Effector CD8-positive, alpha-beta T cell (primary cell): Measurements from ENCODE around the gene PLEKHN1.

Source experiments
- DNase-seq: peaks from one replicate; lab custom pipeline; 2025; lab: John Stamatoyannopoulos, UW

Gene PLEKHN1

DNA sequence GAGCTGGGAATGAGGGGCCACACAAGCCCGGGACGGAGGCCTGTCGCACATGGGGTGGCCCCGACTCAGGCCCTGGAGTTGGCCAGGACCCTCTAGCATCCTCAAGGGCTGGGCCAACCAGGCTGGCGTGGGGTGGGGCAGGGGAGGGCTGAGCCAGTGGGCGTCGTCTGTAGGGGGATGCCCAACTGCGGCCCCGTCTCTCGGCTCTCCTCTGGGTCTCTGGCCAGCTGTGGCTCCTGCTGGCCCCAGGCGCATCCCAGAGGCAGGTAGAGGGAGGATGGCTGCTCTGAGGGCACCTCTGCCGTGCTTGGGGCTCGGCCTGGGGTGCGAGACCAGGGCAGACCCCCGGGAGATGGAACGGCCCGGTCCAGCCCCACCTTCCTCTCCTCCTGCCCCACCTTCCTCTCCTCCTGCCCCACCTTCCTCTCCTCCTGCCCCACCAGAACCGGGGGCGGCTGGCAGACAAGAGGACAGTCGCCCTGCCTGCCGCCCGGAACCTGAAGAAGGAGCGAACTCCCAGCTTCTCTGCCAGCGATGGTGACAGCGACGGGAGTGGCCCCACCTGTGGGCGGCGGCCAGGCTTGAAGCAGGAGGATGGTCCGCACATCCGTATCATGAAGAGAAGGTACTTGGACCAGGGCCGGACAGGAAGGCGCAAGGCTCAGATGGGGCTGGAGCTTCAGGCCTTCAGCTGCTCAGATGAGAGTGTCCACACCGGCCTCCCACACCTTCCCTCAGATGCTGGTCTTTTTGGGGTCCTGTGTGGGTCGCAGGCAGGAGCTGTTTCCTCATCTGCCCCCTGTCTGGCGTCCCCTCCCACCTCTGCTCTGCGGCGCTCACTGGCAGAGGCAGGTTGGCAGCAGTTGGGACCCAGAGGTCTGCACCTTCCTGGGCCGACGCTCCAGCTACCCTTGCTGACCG lies 36.3 kb upstream of the PLEKHN1 start:
- no peak for DNase-seq

DNA sequence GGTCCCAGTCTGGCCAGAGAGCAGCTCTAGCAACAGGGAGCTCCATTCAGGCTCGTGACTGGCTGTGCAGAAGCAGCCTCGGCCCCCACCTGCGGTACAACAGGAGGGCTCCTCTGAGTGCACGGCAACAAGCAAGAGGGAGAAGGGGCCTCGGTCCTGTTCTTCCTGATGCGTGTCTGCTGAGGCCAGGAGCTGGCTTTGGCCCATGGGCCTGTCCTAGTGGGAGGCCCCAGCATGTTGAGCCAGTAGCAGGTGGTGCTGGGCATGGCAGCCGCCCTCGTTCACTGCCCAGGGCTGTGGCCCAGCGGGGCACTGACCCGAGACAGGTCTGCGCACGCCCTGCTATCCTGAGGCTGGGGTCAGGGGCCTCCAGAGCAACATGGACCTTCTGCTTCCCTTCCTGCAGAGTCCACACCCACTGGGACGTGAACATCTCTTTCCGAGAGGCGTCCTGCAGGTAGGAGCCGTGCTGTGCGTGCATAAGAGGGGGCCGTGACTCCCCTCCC lies 35.6 kb upstream of the PLEKHN1 start:
- no peak for DNase-seq

DNA sequence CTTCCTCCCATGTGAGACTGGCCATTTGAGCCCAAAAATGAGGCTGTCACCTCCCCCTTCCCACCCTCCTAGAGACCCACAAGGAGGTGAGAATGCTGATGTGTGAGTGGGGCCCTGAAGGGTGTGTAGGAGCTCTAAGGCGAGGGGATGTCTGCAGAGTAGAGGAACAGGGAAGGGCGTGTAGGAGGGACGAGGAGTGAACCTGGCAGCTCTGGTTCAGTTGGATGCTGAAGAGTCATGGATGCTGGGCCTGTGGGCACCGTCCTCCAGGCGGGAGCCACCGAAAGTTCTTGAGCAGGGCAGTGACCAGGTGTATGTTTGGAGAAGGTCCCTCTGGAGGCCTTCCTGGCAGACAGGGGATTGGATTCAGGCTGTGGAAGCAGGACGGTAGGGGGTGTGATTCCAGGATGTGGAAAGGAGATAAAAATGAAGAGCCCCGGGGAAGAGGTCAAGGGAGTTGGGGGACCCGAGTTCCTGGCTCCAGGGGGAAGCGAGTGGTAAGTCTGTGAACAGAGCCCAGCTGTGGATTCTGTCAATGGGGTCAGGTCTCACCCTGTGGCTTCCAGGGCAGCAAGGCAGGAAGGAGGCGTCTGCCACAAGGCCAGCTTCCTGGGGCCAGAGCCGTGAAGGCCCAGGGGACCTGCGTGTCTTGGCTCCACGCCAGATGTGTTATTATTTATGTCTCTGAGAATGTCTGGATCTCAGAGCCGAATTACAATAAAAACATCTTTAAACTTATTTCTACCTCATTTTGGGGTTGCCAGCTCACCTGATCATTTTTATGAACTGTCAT lies 34.7 kb upstream of the PLEKHN1 start:
- DNase-seq, result no peak

DNA sequence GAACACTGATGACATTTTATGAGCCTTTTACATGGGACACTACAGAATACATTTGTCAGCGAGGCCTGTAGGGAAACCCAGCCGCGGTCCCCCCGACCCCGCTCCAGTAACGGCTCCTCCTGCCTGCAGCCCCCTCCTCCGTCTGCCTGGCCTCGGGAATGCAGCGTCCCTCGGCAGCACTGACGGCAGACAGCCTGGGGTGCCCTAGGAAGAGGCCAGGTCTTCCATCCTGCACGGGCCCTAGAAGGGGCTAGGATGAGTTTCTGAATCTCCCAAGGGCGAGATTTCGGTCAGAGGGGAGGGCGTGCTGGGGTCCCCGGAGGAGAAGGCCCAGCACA lies 34.1 kb upstream of the PLEKHN1 start:
- no peak for DNase-seq

DNA sequence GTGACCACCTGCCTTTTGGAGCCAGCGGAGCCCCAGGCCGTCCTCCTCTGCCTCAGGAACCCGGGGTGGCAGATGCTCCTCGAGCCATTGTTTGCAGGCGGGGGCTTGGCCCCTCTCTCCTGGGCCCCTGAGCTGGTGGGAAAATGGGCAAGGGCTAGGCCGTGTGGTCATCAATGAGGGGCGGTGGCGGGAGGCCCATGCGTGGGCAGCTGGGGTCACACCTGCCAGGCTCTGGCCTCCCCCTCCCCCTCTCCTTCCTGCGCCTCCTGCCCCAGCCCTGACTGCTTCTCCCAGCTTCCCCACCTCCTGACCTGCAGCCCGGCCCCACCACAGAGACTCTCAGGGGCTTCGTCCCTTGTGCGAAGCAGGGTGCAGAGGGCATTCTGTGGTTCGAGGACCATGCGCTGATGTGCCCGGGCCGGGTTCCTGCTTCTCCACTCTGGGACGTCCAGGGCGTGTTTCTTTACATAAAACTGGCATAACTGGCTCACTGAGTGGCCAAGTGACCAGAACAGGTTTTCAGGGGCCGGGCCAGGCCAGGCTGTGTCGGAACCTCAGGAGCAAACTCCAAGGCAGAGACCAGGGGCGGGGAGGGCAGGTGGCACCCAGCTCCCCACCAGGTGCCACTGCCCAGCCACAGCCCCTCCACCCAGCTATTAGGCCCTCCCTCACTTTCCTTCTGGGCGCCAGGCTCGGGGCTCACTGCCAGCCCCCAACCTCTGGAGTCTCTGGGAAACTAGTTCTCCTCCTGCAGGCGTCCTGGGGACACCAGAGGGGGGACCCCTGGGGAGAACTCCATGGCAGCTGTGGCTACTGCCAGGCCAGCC lies 33.3 kb upstream of the PLEKHN1 start:
- no peak for DNase-seq

DNA sequence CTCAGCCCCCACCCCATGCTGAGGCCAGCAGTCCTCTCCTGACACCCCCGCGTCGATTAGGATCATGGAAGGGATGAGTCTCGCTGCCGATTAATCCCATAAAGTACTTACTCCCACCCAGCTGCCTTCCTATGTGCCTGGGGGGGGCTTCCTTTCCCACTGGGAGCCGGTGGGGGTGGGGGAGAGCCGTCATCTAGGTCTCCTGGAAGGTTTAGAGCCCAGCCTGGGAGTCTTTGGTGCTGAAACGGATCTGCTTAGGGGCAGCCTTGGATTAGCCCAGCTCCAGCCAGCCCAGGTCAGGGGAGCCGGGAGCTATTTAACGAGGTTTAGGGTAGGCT lies 32.7 kb upstream of the PLEKHN1 start:
- no peak for DNase-seq

DNA sequence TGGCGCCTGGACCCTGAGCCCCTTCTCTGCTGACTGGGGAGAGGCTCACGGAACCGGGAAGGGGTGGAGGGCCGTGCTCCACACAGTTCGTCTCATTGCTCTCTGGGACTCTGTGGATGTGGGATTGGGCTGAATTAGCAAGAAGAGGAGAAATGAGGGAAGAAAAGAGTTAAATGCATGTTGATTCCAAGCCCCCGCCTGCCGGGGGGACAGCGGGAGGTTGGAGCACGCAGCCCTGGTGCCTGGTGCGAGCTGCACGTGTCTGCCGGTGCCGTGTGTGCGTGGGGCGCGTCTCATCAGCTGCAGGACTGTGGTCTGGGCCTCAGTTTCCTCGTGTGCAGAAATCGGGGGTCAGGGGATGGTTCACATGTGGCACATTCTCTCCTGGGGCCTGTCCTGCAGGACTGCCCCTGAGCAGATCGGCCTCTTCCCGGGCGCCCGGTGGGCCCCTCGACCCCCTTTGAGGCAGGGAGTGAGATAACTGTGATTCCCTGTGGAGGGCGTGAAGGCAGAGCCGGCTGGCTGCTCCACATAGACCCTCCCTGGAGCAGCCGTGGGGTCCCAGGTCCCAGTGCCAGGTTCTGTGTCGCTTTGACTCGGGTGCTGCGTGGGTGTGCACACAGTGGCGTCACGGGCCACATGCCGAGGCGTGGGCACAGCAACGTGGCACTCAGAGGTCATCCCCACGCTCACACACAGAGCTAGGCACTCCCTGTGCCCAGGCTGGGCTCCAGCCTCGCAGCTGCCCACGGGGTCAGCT lies 31.1 kb upstream of the PLEKHN1 start:
- DNase-seq, result no peak

DNA sequence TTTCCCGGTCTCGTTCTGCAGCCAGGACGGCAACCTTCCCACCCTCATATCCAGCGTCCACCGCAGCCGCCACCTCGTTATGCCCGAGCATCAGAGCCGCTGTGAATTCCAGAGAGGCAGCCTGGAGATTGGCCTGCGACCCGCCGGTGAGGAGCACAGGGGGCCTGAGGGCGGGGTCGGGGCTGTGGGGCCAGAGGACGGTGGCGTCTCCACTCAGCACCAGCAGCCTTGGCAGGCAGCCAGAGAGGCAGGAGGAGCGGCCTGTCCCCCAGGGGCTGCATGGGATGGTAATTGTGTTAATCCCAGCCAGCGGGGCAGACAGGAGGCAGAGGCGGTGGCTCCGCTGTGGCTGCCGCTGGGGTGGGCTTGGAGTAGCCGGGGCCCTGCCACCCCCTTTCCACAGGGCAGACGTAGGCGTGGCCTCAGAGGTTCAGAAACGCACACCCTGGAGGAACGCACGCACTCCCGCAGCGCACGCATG lies 30.5 kb upstream of the PLEKHN1 start:
- no peak for DNase-seq

DNA sequence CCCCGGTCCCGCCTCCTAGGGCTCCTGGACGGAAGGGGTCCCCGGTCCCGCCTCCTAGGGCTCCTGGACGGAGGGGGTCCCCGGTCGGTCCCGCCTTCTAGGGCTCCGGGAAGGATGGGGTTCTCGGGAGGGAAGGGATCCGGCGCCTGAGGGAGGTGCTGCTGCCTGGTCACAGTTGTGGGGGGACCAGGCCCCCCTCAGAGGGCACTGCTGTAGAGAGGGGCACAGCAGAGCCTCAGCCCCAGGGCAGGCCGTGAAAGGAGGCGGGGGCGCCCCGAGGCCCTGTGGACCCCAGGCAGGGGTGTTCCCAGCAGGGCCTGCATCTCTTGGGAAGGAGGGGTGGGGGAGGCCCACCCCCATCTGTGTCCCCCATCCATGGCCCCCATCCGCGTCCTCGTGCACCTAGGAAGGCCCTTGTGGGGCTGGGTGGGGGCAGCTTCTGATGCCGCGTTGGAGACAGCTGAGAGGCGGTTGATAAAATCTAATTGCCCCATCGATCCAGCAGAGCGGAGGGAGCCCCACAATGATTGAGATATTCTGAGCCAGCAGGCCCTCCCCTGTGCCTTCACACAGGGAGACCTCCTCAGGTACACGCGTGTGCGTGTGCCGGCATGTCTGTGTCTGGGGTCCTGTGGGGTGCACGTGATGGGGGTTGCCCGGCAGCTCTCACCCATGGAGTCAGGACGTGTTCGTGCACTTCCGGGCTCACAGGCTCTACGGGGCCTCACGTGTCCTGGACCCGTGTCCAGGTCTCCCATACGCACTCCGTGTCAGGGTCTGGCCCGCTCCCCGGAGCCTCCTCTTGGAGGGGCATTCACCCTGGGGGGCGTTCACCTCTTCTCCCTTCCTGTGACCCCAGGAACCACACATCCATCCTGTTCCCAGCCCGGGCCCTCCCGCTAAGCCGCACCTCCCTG lies 29.7 kb upstream of the PLEKHN1 start:
- no peak for DNase-seq

DNA sequence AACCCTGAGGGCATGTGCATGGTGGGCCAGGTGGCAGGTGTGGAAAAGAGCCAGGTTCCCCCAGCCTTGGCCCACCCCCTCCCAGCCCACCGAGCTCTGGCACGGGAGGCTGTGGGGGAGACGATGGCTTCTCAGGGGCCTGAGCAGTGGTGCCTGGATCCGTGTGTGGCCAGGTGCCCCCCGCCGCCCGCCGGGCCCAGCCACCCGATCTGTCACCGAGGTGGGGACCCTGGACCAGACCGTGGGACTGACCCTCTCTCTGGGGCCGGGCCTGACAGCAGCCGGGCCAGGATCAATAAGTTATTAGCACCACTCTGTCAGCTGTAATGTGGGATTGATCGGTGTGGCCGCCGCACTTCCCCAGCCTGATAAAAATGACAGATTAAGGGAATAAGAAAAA lies 28.8 kb upstream of the PLEKHN1 start:
- no peak for DNase-seq

DNA sequence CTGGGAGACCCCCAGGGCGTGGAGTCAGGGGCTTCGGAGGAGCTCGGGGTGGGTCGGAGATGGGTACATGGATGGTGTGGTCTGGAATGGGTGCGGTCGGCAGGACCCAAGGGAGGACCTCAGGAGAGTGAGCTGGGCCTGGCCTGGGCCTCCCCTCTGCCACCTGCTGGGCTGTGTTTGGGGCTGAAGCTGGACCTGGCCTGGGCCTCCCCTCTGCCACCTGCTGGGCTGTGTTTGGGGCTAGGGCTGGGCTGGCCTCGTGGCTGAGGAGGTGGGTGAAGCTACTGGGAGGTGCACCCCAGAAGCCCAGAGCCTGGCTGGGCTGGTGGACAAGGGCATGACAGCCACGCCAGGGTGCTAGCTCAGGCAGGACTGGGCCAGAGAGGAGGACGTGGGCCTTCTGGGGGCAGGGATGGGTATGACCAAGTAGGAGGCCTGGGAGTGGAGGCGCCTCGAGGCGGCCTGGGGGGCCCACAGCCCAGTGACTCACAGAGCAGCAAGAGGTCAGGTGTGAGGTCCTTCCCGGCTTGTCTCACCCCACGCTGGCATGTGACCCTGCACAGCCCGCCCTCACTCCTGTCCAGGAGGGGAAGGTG lies 28.1 kb upstream of the PLEKHN1 start:
- no peak for DNase-seq

DNA sequence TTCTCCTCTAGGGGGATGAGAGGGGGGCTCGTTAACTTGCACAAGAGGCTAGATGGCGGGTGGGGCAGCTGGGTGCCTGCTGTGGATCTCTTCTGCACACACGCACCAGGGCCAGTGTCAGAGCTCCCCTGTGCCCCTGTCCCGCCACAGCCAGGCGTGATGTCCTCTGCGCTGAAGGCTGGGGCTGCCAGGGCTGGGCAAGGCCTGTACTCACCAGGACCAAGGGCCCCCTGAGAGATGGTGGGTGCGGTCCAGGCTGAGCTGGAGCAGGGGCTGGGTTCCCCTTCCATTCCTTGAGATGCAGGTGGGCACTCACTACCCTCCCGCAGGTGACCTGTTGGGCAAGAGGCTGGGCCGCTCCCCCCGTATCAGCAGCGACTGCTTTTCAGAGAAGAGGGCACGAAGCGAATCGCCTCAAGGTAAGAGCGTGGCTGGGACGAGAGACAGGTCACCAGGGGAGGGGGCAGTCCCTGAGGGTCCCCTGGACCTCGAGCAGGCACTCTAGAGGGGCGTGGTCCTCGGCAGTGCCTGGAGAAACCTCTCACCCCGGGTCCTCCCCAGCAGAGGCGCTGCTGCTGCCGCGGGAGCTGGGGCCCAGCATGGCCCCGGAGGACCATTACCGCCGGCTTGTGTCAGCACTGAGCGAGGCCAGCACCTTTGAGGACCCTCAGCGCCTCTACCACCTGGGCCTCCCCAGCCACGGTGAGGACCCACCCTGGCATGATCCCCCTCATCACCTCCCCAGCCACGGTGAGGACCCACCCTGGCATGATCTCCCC lies 27.4 kb upstream of the PLEKHN1 start:
- no peak for DNase-seq

DNA sequence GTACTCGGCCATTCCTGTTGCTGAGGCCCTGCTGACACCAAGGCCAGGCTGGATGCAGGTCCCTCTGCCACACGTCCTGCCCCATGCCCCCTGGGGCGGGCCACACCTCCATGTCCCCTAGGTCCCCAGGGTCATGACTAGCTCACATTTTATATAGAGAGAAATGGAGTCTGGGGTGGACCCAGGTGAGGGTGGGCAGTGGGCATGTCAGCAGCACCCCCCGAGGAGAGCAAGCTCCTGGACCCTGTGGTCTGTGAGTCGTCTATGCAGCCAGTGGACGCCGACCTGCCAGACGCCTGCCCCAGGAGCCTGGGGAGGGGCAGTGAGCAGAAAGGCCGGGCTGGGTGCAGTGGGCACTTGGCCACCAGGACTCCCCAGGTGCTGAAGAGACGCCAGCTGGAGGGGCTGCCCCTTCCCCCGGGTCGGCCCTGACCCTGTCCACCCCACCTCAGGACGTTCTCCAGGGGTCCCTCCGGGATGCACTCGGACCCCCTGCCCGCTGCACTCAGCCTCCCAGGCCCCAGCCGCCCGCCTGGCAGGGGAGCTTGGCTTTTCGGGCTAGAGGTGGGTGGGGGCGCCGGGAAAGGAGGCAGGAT lies 26.7 kb upstream of the PLEKHN1 start:
- no peak for DNase-seq

DNA sequence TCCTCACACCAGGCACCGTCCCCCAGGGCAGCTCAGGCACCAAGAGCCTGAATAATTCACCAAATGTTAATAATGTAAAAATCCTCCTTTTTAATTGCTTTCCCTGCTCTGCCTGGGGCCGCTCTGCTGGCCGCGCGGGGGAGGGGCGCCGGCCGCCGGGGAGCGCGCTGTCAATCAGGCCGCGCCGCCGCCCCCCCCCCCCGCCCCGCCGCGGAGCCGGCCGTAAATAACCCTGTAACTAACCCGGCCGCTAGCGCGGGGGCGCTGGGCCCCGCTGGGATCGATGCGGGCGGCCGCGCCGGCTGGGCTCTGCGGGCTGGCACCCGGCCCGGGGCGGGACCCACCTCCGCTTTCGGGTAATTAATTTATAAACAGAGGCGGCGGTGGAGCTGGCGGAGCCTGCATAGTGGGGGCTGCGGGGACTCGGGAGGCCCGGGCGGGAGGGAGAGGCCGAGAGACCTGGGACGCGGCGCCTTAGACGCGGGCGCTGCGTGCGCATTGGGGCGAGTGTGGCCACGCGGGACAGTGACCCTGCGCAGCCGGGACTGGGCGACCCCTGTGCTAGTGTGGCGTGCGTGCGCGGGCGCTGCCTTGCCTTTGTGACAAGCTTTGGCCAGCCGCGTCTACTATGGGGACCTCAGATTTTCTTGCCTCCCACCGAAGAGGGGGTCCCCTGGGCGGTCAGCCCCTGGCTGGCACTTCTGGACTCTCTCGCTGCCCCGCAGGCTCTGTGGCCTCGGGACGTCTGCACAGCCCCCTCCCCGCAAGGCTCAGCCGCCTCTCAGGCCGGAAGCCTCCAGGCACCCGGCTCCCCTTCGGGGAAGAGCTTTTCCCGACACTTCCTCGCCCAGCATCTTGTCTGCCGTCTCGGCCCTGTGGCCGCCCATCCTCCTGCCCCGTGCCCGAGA lies 25.9 kb upstream of the PLEKHN1 start:
- DNase-seq, result no peak

DNA sequence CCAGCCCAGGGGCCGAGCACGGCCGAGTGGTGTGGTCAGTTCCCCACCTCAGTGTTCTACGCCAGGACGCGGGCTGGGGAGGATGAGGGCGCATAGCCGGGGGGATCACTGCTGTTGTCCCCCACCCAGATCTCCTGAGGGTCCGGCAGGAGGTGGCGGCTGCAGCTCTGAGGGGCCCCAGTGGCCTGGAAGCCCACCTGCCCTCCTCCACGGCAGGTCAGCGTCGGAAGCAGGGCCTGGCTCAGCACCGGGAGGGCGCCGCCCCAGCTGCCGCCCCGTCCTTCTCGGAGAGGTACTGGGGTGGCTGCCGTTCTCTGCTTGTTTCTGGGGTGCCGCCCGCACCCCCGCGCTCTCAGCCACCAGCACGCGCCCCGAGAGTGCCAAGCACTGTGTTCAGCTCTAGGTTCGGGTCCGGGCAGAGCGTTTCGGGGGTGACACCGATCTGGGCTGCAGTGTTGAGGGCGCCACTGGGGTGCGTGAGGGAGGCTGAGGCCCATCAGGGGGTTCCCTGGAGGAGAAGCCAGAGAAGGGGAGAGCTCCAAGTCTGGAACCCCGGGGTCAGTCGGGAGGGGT lies 25.2 kb upstream of the PLEKHN1 start:
- no peak for DNase-seq

DNA sequence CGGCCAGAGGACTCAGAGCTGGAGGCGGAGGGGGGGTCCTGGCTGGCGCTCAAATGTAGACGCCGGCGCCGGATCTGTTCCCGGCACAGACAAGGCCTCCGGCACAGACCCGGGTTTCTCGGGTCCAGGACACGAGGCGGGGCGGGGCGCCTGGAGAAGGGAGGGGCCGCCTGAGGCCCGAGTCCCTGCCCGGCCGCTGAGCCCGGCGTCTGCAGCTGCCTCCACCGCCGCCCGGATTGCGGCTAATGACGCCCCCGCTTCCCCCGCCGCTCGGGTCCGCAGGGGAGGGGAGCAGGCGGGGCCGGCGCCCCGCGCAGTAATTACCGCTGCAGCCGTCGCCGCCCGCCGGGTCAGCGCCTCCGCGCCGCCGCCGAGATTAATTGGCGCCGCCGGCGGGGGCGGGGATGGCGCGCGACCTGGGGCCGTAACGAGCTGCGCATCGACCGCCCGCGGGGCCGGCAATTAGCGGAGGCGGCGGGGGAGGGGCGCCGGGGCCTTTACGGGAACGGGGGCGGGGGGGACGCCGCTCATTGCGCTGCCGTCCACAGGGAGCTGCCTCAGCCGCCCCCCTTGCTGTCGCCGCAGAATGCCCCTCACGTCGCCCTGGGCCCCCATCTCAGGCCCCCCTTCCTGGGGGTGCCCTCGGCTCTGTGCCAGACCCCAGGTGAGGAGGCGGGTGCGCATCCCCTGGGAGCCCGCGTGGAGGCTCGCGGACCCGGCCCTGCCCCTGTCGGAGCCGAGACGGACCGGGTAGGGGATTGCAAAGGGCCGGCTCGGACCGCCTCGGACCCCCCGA lies 24.5 kb upstream of the PLEKHN1 start:
- DNase-seq, result no peak
